ENCODE measurements around the gene LIMS1. TPM values are rescaled to one million over a fixed set of nuclear protein-coding genes. Genes with fewer than 3 reads are reported as not detected.
"Not testable (repeated sequence)": the region's sequence is repeated elsewhere in the genome, so short reads cannot be mapped to it uniquely, and the experiment has no call there.

Gene LIMS1
- total RNA-seq, 4 donors from 2014 or later: 37.4 to 357 (median 112) TPM

- Histone ChIP-seq H3K4me1 (peaks cover 0 to 4% of the 10 kb centered on the region in 2 donors), H3K36me3 (no peaks in the 10 kb centered on the region), H3K27ac (peak overlapping the region; percentile 5 to 31), H3K4me3 (no peak overlapping the region), H3K9me3 (no peaks in the 10 kb centered on the region), H3K27me3 (no peaks in the 10 kb centered on the region)
- TF ChIP-seq, protein P1, sequence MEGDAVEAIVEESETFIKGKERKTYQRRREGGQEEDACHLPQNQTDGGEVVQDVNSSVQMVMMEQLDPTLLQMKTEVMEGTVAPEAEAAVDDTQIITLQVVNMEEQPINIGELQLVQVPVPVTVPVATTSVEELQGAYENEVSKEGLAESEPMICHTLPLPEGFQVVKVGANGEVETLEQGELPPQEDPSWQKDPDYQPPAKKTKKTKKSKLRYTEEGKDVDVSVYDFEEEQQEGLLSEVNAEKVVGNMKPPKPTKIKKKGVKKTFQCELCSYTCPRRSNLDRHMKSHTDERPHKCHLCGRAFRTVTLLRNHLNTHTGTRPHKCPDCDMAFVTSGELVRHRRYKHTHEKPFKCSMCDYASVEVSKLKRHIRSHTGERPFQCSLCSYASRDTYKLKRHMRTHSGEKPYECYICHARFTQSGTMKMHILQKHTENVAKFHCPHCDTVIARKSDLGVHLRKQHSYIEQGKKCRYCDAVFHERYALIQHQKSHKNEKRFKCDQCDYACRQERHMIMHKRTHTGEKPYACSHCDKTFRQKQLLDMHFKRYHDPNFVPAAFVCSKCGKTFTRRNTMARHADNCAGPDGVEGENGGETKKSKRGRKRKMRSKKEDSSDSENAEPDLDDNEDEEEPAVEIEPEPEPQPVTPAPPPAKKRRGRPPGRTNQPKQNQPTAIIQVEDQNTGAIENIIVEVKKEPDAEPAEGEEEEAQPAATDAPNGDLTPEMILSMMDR (IDR thresholded peaks at IDR 0.05): no peak
- no peak for TF ChIP-seq POLR2A (IDR thresholded peaks at IDR 0.05)
- intact Hi-C loops (cut with DNase I; ENCODE audit: low total_unique reads): no loop called here
- DNase-seq: no peak
Observed at GRCh38 chr2:108553209-108553919, 19.1 kb downstream of the LIMS1 start.

DNA sequence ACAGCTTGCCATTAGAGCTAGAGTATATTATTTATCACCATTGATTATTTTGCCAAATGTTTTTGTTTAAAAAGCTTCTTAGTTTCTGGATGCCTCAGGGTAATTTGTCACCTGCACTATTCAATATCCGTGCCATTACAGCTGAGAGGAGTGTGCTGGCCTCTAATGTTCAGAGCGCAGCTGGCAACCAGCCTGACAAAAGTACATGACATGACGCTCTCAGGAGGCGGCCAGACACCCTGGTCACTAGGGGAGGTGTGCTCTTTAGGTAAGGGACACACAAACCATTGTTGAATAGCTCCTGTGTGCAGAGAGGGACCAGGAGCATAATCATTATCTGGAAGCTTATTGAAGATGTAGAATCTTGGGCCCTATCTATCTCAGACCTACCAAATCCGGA lies 20.3 kb downstream of the LIMS1 start:
- Histone ChIP-seq H3K27ac (no peak overlapping the region), H3K27me3 (no peaks in the 10 kb centered on the region), H3K4me1 (peaks cover 0 to 4% of the 10 kb centered on the region in 2 donors), H3K9me3 (no peaks in the 10 kb centered on the region), H3K36me3 (no peaks in the 10 kb centered on the region), H3K4me3 (no peak overlapping the region)
- TF ChIP-seq, protein P1 (IDR thresholded peaks at IDR 0.05): no peak
- TF ChIP-seq POLR2A (IDR thresholded peaks at IDR 0.05): no peak
- intact Hi-C loops (cut with DNase I; ENCODE audit: low total_unique reads): no loop called here
- DNase-seq: no peak

GRCh38 chr2:108555572-108555971 lies 21.3 kb downstream of the LIMS1 start:
- DNase-seq: no peak
- H3K4me1 ChIP-seq: peaks cover 0 to 4% of the 10 kb centered on the region in 2 donors
- no peaks in the 10 kb centered on the region for H3K36me3 ChIP-seq
- no peak for TF ChIP-seq POLR2A (IDR thresholded peaks at IDR 0.05)
- TF ChIP-seq, protein P1 (IDR thresholded peaks at IDR 0.05): no peak
- H3K9me3 ChIP-seq: no peaks in the 10 kb centered on the region
- no peaks in the 10 kb centered on the region for H3K27me3 ChIP-seq
- intact Hi-C loops (cut with DNase I; ENCODE audit: low total_unique reads): no loop called here
- no peak overlapping the region for H3K27ac ChIP-seq
- no peak overlapping the region for H3K4me3 ChIP-seq

DNA sequence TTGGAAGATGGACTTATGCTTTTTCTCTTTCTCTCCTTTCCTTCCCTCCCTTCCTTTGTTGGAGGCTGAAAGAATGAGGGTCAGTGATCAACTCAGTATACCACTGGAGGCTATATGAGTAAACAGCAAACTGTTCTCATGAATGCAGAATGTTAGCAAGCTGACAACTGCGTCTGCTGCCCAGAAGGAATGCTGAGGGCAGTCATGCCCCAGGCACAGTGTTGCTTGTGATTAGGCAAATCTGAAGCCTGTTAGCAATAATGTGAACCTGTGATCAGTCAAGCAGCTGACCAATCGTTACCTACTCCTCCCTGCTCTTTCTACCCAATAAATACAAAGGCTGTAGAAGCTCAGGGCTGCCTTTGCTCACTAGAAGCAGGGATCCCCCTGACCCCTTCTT lies 22.3 kb downstream of the LIMS1 start:
- not testable (repeated sequence) for H3K4me1 ChIP-seq

DNA sequence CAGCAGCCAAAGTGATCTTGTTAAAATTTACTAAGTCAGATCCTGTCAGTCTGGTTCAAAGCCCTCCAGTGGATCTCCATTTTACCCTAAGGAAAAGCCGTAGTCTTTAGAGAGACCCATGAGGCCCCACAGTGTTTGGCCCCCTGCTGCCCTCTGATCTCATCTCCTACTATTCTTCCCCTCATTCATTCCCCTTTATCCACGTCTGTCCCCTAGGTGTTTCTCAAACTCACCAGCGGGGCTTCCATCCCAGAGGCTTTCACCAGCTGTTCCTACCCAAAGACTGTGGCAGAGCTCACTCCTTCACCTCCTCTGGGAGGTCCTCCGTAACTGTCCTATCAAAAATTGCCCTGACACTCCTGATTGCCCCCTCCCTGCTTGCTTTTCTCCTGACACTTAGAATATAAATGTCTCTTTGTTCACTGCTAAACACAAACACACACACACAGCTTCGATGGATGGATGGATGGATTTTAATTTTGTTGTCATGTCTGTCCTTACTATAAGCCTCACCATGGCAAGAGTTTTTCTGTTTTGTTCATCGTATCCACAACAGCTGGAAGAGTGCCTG lies 26.1 kb downstream of the LIMS1 start:
- TF ChIP-seq POLR2A (IDR thresholded peaks at IDR 0.05): no peak
- TF ChIP-seq, protein P1 (IDR thresholded peaks at IDR 0.05): no peak
- Histone ChIP-seq H3K27me3 (no peaks in the 10 kb centered on the region), H3K36me3 (no peaks in the 10 kb centered on the region), H3K27ac (no peak overlapping the region), H3K9me3 (no peaks in the 10 kb centered on the region), H3K4me3 (no peak overlapping the region), H3K4me1 (no peaks in the 10 kb centered on the region)
- intact Hi-C loops (cut with DNase I; ENCODE audit: low total_unique reads): no loop called here
- DNase-seq: no peak

More for the DNA sequence above, 22.3 kb downstream of the LIMS1 start:
- DNase-seq; H3K4me3 ChIP-seq; H3K27ac ChIP-seq; intact Hi-C loops (cut with DNase I; ENCODE audit: low total_unique reads); H3K36me3 ChIP-seq; H3K27me3 ChIP-seq; H3K9me3 ChIP-seq: not testable (repeated sequence)
